WI38 (cell line): ENCODE measurements around the gene SMAD3.

Experiments
- H3K4me3 ChIP-seq: 2 replicates; pipeline ENCODE4 v1.5.1; 2011; ENCODE audit warnings: low read depth, mild to moderate bottlenecking, control low read depth, low read length
- TF ChIP-seq, protein P1 (sequence below): IDR thresholded peaks from 2 replicates; pipeline ENCODE4 v1.5.1; 2012; ENCODE audit warnings: low read depth, mild to moderate bottlenecking, control low read depth, low read length

SMAD3 gene

DNA sequence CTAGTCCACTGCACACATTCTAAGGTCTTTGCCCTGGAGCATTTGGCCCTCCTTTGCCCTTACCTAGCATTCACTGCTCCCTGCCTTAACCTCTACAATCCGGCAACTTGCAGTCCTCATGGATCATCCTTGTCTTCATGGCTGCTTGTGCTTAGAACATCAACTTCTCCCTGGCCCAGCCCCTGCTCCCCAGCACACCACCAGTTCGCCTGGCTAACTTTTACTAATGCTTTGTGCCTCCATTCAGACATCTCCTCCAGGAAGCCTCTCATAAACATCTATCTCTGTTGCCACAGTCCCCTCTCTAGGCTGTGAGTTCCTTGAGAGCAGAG lies 131.9 kb downstream of the SMAD3 start:
- TF ChIP-seq, protein P1, sequence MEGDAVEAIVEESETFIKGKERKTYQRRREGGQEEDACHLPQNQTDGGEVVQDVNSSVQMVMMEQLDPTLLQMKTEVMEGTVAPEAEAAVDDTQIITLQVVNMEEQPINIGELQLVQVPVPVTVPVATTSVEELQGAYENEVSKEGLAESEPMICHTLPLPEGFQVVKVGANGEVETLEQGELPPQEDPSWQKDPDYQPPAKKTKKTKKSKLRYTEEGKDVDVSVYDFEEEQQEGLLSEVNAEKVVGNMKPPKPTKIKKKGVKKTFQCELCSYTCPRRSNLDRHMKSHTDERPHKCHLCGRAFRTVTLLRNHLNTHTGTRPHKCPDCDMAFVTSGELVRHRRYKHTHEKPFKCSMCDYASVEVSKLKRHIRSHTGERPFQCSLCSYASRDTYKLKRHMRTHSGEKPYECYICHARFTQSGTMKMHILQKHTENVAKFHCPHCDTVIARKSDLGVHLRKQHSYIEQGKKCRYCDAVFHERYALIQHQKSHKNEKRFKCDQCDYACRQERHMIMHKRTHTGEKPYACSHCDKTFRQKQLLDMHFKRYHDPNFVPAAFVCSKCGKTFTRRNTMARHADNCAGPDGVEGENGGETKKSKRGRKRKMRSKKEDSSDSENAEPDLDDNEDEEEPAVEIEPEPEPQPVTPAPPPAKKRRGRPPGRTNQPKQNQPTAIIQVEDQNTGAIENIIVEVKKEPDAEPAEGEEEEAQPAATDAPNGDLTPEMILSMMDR: no peak
- H3K4me3 ChIP-seq: no peak overlapping the region

DNA sequence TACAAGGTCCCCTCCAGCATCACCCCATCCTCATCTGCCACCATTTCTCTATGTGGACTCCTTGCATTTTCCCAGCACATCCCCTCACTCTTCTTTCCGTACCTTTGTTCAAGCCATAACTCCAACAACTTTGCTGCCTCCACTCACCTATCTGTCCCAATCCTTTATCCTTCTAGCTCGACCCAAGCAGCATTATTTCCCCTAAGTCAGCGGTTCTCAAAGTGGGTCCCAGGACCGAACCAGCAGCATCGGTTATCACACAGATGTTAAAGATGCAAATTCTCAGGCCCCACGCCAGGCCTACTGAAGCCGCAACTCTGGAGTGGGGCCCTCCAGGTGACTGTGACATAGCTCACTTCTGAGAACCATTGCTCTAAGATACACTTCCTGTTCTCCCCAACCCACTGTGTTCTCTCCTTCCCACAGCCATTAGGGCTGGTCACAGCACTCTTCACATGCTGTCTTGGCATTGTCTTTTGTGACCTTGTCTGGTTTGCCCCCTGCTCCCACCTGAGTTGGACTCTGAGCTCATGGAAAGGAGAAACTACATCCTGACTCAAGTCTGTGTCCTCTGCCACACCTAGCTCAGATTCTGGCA lies 132.9 kb downstream of the SMAD3 start:
- TF ChIP-seq, protein P1: no peak

DNA sequence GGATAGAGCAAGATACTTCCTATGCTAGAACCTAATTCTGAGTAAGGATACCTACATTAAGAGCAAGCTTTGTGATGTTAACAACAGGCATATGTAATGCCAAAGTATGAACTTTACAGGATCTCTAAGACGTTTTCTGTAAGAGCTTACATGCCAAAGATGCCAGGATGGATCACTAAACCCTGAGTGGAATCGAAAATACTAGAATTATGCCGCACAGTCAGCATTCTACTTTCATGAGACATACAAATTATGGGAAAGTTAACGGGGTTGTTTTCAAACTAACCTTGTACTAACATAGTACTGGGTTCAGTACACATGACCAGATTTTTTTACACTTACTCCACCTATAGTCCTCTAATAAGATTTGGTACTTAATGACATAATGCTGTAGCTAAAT lies 134.0 kb downstream of the SMAD3 start:
- H3K4me3 ChIP-seq: no peak overlapping the region
- TF ChIP-seq, protein P1: no peak

More for the DNA sequence above, 132.9 kb downstream of the SMAD3 start:
- no peak overlapping the region for H3K4me3 ChIP-seq

DNA sequence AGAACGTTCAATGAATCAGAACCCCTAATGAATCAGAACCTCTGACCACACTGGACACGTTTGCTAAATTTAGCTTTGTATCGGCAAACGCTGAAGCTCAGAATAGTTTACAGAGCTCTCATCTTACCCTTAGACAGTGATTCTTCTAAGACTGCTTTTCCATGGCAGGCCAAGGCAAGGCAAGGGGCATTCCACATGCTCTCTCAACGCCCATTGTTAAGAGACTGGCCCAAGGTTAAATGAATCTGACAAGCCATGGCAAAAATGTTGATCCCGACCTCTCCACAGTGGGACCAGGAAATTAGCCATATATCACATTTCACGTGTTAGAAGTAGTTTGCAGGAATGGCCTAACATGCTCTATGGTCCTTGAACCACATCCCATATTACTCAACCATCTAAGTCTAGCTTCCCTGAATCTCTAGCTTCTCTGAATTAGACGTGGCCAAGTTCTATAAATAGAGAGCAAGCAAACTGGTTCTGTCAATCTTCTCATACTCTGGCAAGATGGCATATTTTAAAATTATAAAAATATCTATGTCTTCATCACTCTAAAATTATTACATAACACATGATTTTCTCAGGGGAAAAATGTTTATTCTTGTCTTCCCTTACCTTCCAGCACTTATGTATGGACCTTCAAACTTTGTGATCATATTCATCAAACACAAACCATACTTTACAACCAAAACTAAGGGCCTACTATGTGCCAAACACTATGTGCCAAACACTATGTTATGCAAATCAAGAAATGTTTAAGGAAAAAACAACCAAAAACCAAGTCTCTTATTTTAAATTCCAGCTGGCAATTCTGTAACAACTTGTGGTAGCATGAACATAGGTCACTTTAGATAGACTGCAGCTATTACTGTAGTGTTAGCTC lies 134.7 kb downstream of the SMAD3 start:
- no peak overlapping the region for H3K4me3 ChIP-seq
- TF ChIP-seq, protein P1: no peak

GRCh38 chr15:67201136-67201535 lies 135.7 kb downstream of the SMAD3 start:
- TF ChIP-seq, protein P1: no peak
- H3K4me3 ChIP-seq: no peak overlapping the region

- TF ChIP-seq, protein P1: no peak
- no peak overlapping the region for H3K4me3 ChIP-seq
Observed at GRCh38 chr15:67202091-67202490, 136.7 kb downstream of the SMAD3 start.

- no peak overlapping the region for H3K4me3 ChIP-seq
- TF ChIP-seq, protein P1: no peak
Observed at GRCh38 chr15:67202991-67203390, 137.6 kb downstream of the SMAD3 start.
